Panc1 (cell line): Measurements from ENCODE around the gene FOXB2. TPM values are rescaled to one million over a fixed set of nuclear protein-coding genes. Genes with fewer than 3 reads are reported as not detected.
A peak's percentile ranks its signal among the peaks of the same experiment; 100 is the strongest.

Experiments
- ATAC-seq: fragments of 200-7000 bp; cut with Tn5 transposase; 2 replicates; pipeline ENCODE4 v1.9.1; 2020; ENCODE audit warnings: mild to moderate bottlenecking, moderate library complexity
- BruUV-seq: library from RNA; stranded (reverse); fragments of 400-500 nt; replicated peaks from 2 replicates; lab custom pipeline; 2021; lab: Mats Ljungman, UMichigan
- CTCF ChIA-PET: fragments of 300-600 bp; sonication (Branson Sonifier 250); formaldehyde crosslinking; loops from one replicate; lab custom pipeline; 2022; ENCODE audit warnings: antibody characterized with exemption; lab: Charles Lee
- POLR2A ChIA-PET: fragments of 300-600 bp; sonication (Branson Sonifier 250); formaldehyde crosslinking; loops from one replicate; lab custom pipeline; 2022; ENCODE audit warnings: antibody characterized with exemption; lab: Charles Lee
- DNase-seq: peaks from one replicate; pipeline ENCODE4 v3.0.0-alpha.2; 2010; ENCODE audit warnings: low read depth, low spot score
- H3K27ac ChIP-seq: 2 replicates; pipeline ENCODE4 v1.5.1; 2011; ENCODE audit warnings: mild to moderate bottlenecking, low read length, inconsistent platforms
- H3K27me3 ChIP-seq: fragments of 200-500 bp; sonication (Bioruptor generic); 2 replicates; pipeline ENCODE4 v1.6.0; 2014; ENCODE audit warnings: low read length, inconsistent platforms; ENCODE audit not compliant: control insufficient read depth, insufficient read depth
- H3K36me3 ChIP-seq: fragments of 200-500 bp; sonication (Bioruptor generic); 2 replicates; pipeline ENCODE4 v1.5.1; 2014; ENCODE audit warnings: inconsistent platforms, mild to moderate bottlenecking, low read length, moderate library complexity; ENCODE audit not compliant: control insufficient read depth, insufficient read depth
- H3K4me1 ChIP-seq: 2 replicates; pipeline ENCODE4 v1.5.1; 2011; ENCODE audit warnings: inconsistent platforms, mild to moderate bottlenecking, low read length, moderate library complexity; ENCODE audit not compliant: control insufficient read depth, insufficient read depth
- H3K4me3 ChIP-seq, 2 experiments: 2 replicates each; pipeline ENCODE4 v1.5.1; 2011 to 2012; ENCODE audit warnings: low read depth in 2 of 2, low read length in 2 of 2, mild to moderate bottlenecking in 2 of 2, inconsistent platforms in 1 of 2, moderate library complexity in 1 of 2
- H3K9me3 ChIP-seq: fragments of 200-500 bp; sonication (Bioruptor generic); 2 replicates; pipeline ENCODE4 v1.5.1; 2014; ENCODE audit warnings: low read depth, mild to moderate bottlenecking, inconsistent platforms, low read length, moderate library complexity; ENCODE audit not compliant: control insufficient read depth, insufficient read depth
- CTCF ChIP-seq: fragments of 450-650 bp; IDR thresholded peaks from 2 replicates; pipeline ENCODE4 v1.5.1; 2017; ENCODE audit warnings: mild to moderate bottlenecking
- POLR2AphosphoS5 ChIP-seq: IDR thresholded peaks from 2 replicates; pipeline ENCODE4 v1.6.1; 2012; ENCODE audit warnings: mild to moderate bottlenecking, low read depth, low read length, moderate library complexity
- REST ChIP-seq, 2 experiments: IDR thresholded peaks; 2 replicates each; pipeline ENCODE4 v1.6.1; 2011 to 2012; ENCODE audit warnings: low read depth in 2 of 2, control low read depth in 1 of 2, low read length in 1 of 2, mild to moderate bottlenecking in 1 of 2, moderate library complexity in 1 of 2; ENCODE audit not compliant: insufficient read depth in 1 of 2
- SIN3A ChIP-seq: IDR thresholded peaks from 2 replicates; pipeline ENCODE4 v1.6.1; 2012; ENCODE audit warnings: low read depth, mild to moderate bottlenecking, low read length, moderate library complexity, borderline replicate concordance; ENCODE audit not compliant: insufficient read depth
- TCF7L2 ChIP-seq: IDR thresholded peaks from 2 replicates; pipeline ENCODE4 v1.6.1; 2011; ENCODE audit warnings: mild to moderate bottlenecking, low read depth, low read length, inconsistent platforms
- in situ Hi-C: cut with HindIII; loops from 2 replicates; pipeline ENCODE4 v1.10.0; 2016; ENCODE audit warnings: low sequenced_read_pairs, low pct_unique_long_range_greater_than_20kb
- intact Hi-C: fragments of 100-400 bp; cut with micrococcal nuclease; formaldehyde crosslinking; loops from one replicate; pipeline ENCODE4 v1.10.0; 2022; ENCODE audit not compliant: unreplicated experiment
- total RNA-seq: library from RNA; stranded (reverse); gene quantifications from one replicate; pipeline ENCODE4 v1.2.1, GENCODE V29; 2021; ENCODE audit not compliant: unreplicated experiment

Gene FOXB2
- total RNA-seq, 1 experiment from 2014 or later, result not detected

- CTCF ChIA-PET, result interaction anchor here (0.5 to 1.1 kb wide), 2 partner anchors 172 to 177 kb away, joined by 3 to 8 read pairs; no protein-coding TSS in a partner anchor
- in situ Hi-C loops, result no loop called here
Measured at GRCh38 chr9:76987594-76988200, 31.8 kb upstream of the FOXB2 start.

GRCh38 chr9:76988941-76989340 lies 30.5 kb upstream of the FOXB2 start:
- H3K36me3 ChIP-seq, result no peaks in the 10 kb centered on the region
- ChIA-PET POLR2A (no interaction called here), CTCF (no interaction called here)
- in situ Hi-C loops, result no loop called here
- no peak overlapping the region for H3K27ac ChIP-seq
- BruUV-seq, result no TSS peak
- no peak overlapping the region for H3K4me3 ChIP-seq
- no peaks in the 10 kb centered on the region for H3K9me3 ChIP-seq
- intact Hi-C loops, result loop anchor here (5.0 kb wide), 1 partner anchor 232 kb away; no protein-coding TSS in a partner anchor
- no peaks in the 10 kb centered on the region for H3K4me1 ChIP-seq
- DNase-seq, result no peak
- ATAC-seq, result no peak
- no peaks in the 10 kb centered on the region for H3K27me3 ChIP-seq
- no peak for TF ChIP-seq TCF7L2
- no peak for TF ChIP-seq CTCF
- TF ChIP-seq SIN3A, result no peak
- TF ChIP-seq REST (IDR thresholded peaks at IDR 0.05; ENCODE audit: insufficient read depth in 1 of 2, low read depth in 2 of 2, low read length in 1 of 2), result no peak
- TF ChIP-seq POLR2AphosphoS5, result no peak

More at GRCh38 chr9:76987594-76988200, 31.8 kb upstream of the FOXB2 start:
- BruUV-seq, result no TSS peak
- ATAC-seq, result peak; percentile 84
- intact Hi-C loops, result loop anchor here (1.0 to 5.0 kb wide), 2 partner anchors 177 to 230 kb away; no protein-coding TSS in a partner anchor
- H3K9me3 ChIP-seq, result no peaks in the 10 kb centered on the region
- H3K27ac ChIP-seq, result no peak overlapping the region
- H3K4me1 ChIP-seq, result no peaks in the 10 kb centered on the region
- POLR2A ChIA-PET, result no interaction called here
- DNase-seq, result peak; percentile 38
- no peaks in the 10 kb centered on the region for H3K27me3 ChIP-seq
- H3K4me3 ChIP-seq, result no peak overlapping the region
- TF ChIP-seq POLR2AphosphoS5 (no peak), CTCF (peak; percentile 61), TCF7L2 (no peak), REST (IDR thresholded peaks at IDR 0.05; ENCODE audit: insufficient read depth in 1 of 2, low read depth in 2 of 2, low read length in 1 of 2) (no peak), SIN3A (no peak)
- no peaks in the 10 kb centered on the region for H3K36me3 ChIP-seq
